ENCODE data around the gene FOXK1.

DNA sequence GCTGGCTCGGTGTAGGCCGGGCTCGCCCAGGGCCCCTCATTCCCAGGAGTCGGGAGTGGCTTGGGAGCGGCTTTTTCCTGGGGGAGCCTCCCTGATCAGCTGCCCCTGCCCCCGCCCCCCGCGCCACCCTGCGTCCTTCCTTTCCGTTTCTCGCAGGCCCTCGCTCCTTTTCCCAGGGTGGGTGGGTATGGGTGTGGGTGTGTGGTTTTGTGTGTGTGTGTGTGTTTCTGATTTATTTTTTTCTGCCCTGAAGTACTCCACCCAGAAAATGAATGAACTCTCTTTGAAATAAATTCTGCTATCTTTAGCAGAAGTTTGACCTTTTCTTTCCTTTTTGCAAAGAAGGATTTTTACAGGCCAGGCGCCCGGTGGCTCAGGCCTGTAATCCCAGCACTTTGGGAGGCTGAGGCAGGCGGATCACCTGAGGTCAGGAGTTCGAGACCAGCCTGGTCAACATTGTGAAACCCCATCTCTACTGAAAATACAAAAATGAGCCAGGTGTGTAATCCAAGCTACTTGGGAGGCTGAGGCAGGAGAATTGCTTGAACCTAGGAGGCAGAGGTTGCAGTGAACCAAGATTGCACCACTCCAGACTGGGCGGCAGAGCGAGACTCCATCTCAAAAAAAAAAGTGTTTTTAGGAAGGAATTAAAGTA is 63.3 kb downstream of the FOXK1 start:
- TF ChIP-seq EZH2phosphoT487 (IDR thresholded peaks at IDR 0.05; ENCODE audit: unreplicated experiment) (no peak), EZH2 (IDR thresholded peaks at IDR 0.05; ENCODE audit: low read depth, unreplicated experiment) (no peak), POLR2AphosphoS5 (IDR thresholded peaks at IDR 0.05; ENCODE audit: low read depth) (no peak), JUNB (IDR thresholded peaks at IDR 0.05; ENCODE audit: unreplicated experiment) (no peak), CREB1 (CRISPR knock-in tag; IDR thresholded peaks at IDR 0.05; ENCODE audit: low read depth) (no peak)
- TF ChIP-seq, protein P1, sequence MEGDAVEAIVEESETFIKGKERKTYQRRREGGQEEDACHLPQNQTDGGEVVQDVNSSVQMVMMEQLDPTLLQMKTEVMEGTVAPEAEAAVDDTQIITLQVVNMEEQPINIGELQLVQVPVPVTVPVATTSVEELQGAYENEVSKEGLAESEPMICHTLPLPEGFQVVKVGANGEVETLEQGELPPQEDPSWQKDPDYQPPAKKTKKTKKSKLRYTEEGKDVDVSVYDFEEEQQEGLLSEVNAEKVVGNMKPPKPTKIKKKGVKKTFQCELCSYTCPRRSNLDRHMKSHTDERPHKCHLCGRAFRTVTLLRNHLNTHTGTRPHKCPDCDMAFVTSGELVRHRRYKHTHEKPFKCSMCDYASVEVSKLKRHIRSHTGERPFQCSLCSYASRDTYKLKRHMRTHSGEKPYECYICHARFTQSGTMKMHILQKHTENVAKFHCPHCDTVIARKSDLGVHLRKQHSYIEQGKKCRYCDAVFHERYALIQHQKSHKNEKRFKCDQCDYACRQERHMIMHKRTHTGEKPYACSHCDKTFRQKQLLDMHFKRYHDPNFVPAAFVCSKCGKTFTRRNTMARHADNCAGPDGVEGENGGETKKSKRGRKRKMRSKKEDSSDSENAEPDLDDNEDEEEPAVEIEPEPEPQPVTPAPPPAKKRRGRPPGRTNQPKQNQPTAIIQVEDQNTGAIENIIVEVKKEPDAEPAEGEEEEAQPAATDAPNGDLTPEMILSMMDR (conservative IDR thresholded peaks at IDR 0.05; ENCODE audit: low read depth in 2 of 2) = no peak
- TF ChIP-seq, protein P2, sequence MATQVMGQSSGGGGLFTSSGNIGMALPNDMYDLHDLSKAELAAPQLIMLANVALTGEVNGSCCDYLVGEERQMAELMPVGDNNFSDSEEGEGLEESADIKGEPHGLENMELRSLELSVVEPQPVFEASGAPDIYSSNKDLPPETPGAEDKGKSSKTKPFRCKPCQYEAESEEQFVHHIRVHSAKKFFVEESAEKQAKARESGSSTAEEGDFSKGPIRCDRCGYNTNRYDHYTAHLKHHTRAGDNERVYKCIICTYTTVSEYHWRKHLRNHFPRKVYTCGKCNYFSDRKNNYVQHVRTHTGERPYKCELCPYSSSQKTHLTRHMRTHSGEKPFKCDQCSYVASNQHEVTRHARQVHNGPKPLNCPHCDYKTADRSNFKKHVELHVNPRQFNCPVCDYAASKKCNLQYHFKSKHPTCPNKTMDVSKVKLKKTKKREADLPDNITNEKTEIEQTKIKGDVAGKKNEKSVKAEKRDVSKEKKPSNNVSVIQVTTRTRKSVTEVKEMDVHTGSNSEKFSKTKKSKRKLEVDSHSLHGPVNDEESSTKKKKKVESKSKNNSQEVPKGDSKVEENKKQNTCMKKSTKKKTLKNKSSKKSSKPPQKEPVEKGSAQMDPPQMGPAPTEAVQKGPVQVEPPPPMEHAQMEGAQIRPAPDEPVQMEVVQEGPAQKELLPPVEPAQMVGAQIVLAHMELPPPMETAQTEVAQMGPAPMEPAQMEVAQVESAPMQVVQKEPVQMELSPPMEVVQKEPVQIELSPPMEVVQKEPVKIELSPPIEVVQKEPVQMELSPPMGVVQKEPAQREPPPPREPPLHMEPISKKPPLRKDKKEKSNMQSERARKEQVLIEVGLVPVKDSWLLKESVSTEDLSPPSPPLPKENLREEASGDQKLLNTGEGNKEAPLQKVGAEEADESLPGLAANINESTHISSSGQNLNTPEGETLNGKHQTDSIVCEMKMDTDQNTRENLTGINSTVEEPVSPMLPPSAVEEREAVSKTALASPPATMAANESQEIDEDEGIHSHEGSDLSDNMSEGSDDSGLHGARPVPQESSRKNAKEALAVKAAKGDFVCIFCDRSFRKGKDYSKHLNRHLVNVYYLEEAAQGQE (IDR thresholded peaks at IDR 0.05; ENCODE audit: unreplicated experiment) = no peak
